ENCODE data around the gene ZSCAN2.
"Not testable (repeated sequence)": the region's sequence is repeated elsewhere in the genome, so short reads cannot be mapped to it uniquely, and the experiment has no call there.

DNA sequence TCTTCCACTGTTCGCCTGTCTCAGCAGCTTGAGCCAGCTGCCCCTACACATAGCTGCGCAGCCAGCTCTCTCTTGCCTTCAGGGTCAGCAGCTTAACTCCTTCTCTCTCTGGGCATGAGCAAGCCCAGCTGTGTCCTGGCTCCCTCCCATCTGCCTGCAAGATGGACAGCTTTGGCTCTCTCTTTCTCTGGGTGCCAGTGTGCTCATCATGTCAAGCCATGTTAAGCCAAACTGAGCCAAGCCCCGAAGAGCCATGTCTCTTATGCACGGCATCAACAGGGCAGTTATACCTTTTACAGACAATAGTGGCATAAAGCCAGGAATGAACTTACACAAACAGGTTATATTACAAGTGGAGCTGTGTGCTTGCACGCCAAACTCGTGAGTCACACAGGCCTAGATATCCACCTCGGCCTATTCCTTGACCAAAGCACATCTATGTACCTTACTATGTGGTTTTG lies 21.5 kb upstream of the ZSCAN2 start:
- not testable (repeated sequence) for TF ChIP-seq MAFK (IDR thresholded peaks at IDR 0.05; ENCODE audit: low read depth, low read length); FOS (IDR thresholded peaks at IDR 0.05; ENCODE audit: low read depth, low read length); RAD21 (IDR thresholded peaks at IDR 0.05; ENCODE audit: low read length); POLR2A (IDR thresholded peaks at IDR 0.05; ENCODE audit: low read depth, low read length); CEBPB (IDR thresholded peaks at IDR 0.05; ENCODE audit: low read depth, low read length); SMC3 (IDR thresholded peaks at IDR 0.05; ENCODE audit: low read depth, low read length); MXI1 (IDR thresholded peaks at IDR 0.05; ENCODE audit: borderline replicate concordance, low read depth, low read length); RCOR1 (IDR thresholded peaks at IDR 0.05; ENCODE audit: insufficient replicate concordance, low read length); CHD1 (IDR thresholded peaks at IDR 0.05; ENCODE audit: low read depth, low read length); RFX5 (IDR thresholded peaks at IDR 0.05; ENCODE audit: low read depth, low read length); BHLHE40 (IDR thresholded peaks at IDR 0.05; ENCODE audit: low read depth, low read length)
- TF ChIP-seq, protein P1, sequence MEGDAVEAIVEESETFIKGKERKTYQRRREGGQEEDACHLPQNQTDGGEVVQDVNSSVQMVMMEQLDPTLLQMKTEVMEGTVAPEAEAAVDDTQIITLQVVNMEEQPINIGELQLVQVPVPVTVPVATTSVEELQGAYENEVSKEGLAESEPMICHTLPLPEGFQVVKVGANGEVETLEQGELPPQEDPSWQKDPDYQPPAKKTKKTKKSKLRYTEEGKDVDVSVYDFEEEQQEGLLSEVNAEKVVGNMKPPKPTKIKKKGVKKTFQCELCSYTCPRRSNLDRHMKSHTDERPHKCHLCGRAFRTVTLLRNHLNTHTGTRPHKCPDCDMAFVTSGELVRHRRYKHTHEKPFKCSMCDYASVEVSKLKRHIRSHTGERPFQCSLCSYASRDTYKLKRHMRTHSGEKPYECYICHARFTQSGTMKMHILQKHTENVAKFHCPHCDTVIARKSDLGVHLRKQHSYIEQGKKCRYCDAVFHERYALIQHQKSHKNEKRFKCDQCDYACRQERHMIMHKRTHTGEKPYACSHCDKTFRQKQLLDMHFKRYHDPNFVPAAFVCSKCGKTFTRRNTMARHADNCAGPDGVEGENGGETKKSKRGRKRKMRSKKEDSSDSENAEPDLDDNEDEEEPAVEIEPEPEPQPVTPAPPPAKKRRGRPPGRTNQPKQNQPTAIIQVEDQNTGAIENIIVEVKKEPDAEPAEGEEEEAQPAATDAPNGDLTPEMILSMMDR (conservative IDR thresholded peaks at IDR 0.05; ENCODE audit: low read depth, low read length), result not testable (repeated sequence)
- TF ChIP-seq, protein P2, sequence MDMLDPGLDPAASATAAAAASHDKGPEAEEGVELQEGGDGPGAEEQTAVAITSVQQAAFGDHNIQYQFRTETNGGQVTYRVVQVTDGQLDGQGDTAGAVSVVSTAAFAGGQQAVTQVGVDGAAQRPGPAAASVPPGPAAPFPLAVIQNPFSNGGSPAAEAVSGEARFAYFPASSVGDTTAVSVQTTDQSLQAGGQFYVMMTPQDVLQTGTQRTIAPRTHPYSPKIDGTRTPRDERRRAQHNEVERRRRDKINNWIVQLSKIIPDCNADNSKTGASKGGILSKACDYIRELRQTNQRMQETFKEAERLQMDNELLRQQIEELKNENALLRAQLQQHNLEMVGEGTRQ (IDR thresholded peaks at IDR 0.05; ENCODE audit: low read depth, low read length), result not testable (repeated sequence)
- TF ChIP-seq, protein P3, sequence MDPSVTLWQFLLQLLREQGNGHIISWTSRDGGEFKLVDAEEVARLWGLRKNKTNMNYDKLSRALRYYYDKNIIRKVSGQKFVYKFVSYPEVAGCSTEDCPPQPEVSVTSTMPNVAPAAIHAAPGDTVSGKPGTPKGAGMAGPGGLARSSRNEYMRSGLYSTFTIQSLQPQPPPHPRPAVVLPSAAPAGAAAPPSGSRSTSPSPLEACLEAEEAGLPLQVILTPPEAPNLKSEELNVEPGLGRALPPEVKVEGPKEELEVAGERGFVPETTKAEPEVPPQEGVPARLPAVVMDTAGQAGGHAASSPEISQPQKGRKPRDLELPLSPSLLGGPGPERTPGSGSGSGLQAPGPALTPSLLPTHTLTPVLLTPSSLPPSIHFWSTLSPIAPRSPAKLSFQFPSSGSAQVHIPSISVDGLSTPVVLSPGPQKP (IDR thresholded peaks at IDR 0.05; ENCODE audit: borderline replicate concordance, low read depth, low read length), result not testable (repeated sequence)

Data from IMR-90 (cell line).